HG02759 (cell line): Measurements from ENCODE around the gene ZNF320.
"Not testable (repeated sequence)": the region's sequence is repeated elsewhere in the genome, so short reads cannot be mapped to it uniquely, and the experiment has no call there.

Experiments
- ATAC-seq: cut with Tn5 transposase; IDR thresholded peaks from one replicate; pipeline ENCODE4 v1.9.1; 2021; ENCODE audit warnings: mild to moderate bottlenecking, moderate library complexity; ENCODE audit not compliant: unreplicated experiment

Gene ZNF320

DNA sequence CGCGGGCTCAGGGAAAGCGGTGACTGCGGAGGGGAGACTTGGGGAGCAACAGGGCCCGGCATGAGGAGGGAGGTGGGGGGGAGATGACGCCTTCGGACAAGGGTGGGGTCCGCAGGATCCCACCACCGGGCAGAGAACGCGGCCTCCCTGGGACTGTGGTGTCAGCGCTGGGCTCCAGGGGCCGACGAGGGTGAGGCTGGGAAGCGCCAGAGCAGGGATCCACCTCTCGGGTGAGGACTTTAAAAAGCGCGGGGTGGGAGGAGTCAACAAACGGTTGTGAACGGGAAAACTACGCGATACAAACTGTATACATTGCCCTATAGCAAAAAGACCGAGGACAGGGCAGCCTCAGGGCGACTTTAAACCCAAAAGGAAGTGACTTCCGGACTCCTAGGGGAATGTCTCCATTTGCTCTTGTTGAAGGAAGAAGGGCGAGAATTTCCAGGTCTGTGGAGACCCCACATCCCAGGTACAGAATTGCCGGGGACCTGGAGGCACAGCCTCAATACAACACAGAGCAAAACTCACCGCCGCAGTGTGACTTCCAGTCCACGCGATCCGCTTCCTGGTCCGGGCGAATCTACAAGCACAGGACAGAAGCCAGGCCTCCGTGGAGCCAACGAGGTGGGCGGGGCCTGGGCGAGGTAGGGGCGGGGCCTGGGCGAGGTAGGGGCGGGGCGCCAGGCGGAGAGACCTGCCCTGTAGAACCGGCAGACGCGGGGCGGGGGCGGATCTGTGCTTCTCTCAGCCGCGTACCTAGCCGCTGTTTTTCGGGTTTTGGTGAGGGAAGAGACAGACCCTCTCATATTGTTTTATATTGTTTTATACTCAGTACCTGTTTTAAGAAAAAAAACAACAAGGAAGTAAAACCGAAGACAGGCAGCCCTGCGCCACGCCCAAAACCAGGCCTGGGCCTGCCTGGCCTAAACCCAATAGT, 25.7 kb upstream of the ZNF320 start, which contains the start of gene ZNF888:
TSS of gene ZNF888 (minus strand) at position 588 of the 937 bp plus-strand sequence. CDS start 5,555 bp downstream, outside the sequence.
- ATAC-seq = peak; percentile 96

DNA sequence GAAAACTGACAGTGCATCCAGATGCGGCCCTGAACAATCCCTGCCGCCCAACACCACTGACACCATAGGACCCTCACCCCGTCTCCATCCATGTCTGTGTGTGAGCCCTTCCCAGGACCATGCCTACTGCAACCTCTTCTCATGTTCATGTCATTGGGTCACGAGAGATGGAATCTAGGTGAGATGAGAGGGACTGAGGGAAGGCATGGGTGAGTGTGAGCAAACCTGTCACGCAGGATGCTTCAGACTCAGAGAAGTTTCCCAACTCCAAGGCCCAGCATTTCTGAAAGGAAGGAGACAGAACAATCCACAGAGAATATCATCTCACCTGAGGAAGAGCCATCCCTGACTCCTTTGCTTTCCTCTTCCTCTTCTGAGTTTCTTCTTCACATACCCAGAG, 20.1 kb upstream of the ZNF320 start:
- ATAC-seq = no peak

DNA sequence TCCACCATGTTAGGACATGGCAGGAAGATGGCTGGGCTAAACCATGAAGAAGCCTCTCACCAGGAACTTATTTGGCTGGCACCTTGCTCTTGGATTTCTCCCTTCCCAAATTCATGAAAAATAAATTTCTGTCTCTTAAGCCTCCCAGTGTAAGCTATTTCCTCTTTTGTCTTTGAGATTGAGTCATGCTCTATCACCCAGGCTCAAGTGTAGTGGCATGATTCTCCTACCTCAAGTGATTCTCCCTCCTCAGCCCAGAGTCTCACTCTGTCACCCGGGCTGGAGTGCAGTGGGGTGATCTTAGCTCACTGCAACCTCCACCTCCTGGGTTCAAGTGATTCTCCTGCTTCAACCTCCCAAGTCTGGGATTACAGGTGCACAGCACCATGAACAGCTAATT, 13.2 kb upstream of the ZNF320 start:
- no peak for ATAC-seq

DNA sequence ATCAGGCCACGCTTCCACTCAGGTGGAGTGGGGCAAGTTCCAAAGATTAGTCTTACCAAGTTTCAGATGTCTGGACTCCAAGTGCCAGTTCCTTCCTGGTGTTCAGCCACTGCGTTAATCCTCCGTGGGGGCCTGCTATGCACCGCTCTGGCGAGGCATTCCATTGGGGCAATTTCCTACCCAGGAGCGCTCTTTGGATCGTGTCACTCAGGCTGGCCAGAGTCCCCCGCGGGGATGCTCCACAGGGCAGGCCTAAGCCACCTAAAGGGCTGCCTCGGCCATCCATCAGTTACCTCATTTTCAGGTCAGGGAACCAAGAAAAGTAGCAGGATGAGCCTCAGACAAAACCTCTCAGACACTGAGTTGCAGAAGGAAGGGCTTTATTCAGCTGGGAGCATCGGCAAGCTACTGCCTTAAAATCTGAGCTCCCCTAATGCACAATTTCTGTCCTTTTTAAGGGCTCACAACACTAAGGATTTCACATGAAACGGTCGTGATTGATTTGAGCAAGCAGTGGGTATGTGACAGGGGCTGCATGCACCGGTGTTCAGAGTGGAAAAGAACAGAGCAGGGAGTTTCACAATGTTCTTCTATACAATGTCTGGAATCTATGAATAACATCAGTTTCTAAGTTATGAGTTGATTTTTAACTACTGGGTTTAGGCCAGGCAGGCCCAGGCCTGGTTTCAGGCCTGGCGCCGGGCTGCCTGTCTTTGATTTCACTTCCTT, 6.8 kb upstream of the ZNF320 start:
- ATAC-seq = not testable (repeated sequence)

DNA sequence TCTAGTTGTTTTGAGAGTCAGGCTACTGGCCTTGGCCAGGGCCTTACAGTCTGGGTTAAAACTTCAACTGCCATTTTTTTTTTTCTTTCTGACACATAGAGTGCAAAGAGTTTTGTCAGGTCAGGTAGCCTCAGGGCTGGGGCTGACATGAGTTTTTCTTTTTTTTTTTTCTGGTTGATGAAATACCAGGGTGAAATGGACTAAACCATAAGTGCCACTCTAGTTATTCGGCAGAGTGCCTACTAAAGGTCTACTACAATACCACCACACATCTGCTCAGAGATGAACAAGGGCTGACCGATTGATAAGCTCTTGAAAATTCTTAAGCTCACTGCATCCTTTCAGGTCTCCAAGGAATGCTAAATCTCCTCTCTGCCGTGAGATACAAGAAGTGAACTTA, 4.4 kb upstream of the ZNF320 start:
- ATAC-seq = no peak

DNA sequence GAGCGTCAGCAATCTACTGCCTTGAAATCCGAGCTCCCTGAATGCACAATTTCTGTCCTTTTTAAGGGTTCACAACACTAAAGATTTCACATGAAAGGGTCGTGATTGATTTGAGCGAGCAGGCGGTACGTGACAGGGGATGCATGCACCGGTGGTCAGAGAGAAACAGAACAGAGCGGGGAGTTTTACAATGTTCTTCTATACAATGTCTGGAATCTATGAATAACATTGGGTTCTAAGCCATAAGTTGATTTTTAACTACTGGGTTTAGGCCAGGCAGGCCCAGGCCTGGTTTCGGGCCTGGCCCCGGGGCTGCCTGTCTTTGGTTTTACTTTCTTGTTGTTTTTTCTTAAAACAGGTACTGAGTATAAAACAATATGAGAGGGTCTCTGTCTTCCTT, 1.2 kb upstream of the ZNF320 start:
- not testable (repeated sequence) for ATAC-seq

DNA sequence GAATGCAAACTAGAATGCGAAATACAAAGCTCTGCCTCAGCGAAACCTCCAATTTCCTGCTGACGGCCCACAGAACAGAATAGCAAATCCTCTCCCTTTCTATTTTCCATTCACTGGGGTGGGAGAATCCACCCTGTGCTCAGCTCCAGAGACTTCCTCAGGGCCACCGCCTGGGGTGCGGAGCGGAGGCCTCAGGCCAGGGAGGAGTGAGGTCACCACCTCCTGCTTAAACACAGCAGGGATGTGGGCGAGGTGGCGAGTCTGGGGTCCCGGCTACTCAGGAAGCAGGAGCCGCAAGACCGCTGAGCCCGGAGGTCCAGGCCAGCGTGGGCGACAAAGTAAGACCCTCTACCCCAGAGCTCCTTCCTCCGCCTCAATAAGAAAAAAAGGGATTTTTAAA, 666 bp upstream of the ZNF320 start:
- no peak for ATAC-seq

DNA sequence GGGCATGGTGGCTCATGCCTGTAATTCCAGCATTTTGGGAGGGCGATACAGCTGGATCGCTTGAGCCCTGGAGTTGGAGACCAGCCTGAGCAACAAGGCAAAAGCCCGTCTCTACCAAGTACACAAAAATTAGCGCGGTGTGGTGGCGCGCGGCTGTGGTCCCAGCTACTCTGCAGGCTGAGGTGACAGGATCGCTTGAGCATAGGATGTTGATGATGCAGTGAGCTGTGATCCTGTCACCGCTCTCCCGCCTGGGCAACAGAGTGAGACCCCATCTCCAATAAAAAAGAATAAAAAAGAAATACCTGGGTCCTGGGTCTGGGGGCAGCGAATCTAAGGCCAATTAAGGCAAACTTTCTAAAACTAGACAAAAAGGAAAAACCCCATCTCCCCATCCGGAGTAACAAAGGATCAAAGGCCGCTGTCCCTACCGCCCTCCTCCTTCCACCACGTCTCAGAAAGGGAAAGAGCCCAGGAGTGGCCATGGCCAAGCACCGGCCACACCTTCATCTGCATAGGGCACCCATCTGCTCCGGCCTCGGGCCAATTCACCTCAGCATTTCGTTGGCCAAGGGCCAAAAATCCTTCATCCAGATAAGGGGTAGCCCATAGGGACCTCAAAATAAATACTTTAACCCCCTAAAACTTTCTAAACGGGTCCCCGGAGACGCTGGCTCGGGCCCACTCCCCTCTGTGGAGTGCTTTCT, 851 bp downstream of the ZNF320 start:
- ATAC-seq = peak; percentile 5

DNA sequence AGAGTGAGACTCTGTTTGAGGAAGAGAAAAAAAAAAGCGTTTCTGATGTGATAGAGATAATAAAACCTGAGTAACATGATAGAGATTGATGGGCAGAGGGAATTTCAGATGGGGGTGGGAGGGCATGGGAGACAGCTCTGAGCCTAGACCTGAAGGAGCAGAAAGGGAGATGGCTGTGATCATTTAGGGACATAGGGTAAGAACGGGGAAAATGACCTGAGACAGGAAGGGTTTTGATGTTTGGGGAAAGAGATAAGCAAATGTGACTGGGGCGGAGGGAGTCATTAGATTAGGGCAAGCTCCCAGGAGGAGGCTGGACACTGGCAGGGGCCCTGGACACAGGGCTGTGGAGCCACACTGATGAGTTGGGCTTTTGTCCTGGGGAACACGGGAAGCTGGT, 6.1 kb downstream of the ZNF320 start:
- ATAC-seq = no peak

DNA sequence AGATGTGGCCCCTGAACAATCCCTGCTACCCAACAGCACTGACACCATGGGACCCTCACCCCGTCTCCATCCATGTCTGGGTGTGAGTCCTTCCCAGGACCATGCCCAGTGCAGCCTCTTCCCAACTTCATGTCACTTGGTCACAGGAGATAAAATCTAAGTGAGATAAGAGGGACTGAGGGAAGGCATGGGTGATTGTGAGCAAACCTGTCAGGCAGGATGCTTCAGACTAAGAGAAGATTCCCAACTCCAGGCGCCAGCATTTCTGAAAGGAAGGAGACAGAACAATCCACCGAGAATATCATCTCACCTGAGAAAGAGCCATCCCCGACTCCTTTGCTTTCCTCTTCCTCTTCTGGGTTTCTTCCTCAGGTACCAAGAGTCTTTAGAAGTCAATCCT, 7.5 kb downstream of the ZNF320 start:
- no peak for ATAC-seq

DNA sequence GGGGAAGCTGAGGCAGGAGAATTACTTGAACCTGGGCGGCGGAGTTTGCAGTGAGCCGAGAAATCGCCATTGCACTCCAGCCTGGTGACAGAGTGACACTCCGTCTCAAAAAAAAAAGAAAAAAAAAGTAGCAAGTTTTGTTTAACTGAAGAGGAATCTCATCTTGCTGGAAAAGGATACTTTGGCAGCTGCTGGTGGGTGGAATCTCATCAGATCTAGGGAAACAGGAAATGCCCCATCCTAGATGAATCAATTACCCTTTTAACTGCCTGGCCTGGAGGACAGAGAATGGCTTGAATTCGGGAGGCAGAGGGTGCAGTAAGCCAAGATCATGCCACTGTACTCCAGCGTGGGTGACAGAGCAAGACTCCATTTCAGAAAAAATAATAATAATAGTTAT, 8.4 kb downstream of the ZNF320 start:
- ATAC-seq = no peak

DNA sequence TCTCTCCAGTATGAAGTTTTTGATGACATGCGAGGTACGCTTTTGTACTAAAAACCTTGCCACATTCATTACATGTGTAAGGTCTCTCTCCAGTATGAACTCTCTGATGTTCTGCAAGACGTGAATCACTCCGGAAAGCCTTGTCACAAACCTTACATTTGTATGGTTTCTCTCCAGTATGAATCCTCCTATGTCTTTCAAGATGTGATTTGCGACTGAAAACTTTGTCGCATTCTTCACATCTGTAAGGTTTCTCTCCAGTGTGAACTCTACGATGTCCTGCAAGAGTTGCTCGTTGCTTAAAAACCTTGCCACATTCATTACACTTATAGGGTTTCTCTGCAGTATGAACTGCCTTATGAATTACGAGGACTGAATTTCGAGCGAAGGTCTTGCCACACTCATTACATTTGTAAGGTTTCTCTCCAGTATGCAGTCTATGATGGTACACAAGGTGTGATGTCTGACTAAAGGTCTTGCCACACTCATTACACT, 16.5 kb downstream of the ZNF320 start:
- no peak for ATAC-seq

DNA sequence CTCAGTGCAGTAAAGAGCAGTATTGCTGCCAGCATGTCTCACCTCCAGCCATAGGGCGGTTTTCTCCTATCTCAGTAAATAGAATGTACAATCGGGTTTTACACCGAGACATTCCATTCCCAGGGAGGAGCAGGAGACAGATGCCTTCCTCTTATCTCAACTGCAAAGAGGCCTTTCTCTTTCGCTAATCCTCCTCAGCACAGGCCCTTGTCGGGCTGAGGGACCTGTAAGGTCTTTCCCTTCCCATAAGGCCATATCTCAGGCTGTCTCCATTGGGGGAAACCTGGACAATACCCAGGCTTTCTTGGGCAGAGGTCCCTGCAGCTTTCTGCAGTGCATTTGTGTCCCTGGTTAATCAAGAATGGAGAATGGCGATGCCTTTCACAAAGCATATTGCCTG, 24.4 kb downstream of the ZNF320 start:
- ATAC-seq = not testable (repeated sequence)

DNA sequence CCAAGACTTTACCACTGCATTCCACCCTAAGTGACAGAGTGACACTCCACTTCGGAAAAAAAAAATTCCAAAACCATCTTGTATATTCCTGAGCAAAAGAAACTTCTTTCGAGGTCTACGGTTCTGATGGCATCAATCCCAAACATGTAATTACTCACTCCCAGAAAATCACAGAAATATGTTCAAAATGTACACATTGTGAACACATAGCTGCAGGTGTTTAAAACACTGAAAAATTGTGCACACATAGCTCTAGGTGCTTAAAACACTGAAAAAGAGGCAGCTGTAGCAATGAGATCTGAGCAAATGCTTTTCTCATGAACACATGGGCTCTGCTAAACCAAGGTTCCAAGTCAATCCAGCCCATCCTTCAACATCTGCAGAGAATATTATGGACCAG, 26.0 kb downstream of the ZNF320 start:
- ATAC-seq = no peak

DNA sequence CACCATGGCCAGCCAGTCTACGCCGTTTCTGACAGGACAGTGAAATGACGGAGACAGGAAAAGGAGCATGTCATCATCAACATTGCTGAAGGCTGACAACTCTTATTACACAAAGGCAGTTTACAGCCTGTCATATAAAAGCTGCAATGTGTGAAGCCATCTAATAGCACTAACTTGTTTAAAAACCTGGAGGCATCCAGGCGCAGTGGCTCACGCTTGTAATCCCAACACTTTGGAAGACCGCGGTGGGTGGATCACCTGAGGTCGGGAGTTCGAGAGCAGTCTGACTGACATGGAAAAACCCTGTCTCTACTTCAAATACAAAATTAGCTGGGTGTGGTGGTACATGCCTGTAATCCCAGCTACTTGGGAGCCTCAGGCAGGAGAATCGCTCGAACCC, 29.4 kb downstream of the ZNF320 start:
- ATAC-seq = not testable (repeated sequence)

DNA sequence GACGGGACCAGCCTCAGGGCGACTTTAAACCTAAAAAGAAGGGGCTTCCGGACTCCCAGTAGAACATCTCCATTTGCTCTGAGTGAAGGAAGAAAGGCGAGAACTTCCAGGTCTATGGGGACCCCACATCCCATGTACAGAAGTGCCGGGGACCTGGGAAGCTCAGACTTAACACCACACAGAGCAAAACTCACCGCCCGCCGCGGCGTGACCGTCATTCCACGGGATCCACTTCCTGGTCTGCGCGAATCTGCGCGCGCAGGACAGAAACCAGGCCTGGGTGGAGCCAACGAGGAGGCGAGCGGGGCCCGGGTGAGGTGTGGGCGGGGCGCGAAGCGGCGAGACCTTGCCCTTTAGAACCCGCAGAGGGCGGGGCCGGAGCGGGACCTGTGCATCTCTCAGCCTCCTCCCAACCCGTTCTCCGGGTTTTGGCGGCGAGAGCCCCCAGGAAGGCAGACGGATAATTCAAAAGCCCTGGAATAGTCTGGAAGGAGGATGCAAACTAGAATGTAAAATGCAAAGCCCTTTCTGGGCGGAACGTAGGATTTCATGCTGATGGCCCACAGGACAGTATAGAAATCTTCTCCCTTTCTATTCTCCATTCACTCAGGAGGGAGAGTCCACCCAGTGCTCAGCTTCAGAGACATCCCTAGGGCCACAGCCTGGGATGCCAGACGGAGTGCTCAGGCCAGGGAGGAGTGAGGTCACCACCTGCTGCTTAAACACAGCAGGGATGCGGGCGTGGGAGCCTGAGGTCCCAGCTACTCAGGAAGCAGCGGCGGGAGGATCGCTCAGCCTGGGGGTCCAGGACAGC, 39.9 kb downstream of the ZNF320 start, which contains the start of gene ZNF468:
TSS of gene ZNF468 (minus strand) at position 242 of the 814 bp plus-strand sequence. CDS start 3,347 bp downstream, outside the sequence.
- peak; percentile 98 for ATAC-seq

DNA sequence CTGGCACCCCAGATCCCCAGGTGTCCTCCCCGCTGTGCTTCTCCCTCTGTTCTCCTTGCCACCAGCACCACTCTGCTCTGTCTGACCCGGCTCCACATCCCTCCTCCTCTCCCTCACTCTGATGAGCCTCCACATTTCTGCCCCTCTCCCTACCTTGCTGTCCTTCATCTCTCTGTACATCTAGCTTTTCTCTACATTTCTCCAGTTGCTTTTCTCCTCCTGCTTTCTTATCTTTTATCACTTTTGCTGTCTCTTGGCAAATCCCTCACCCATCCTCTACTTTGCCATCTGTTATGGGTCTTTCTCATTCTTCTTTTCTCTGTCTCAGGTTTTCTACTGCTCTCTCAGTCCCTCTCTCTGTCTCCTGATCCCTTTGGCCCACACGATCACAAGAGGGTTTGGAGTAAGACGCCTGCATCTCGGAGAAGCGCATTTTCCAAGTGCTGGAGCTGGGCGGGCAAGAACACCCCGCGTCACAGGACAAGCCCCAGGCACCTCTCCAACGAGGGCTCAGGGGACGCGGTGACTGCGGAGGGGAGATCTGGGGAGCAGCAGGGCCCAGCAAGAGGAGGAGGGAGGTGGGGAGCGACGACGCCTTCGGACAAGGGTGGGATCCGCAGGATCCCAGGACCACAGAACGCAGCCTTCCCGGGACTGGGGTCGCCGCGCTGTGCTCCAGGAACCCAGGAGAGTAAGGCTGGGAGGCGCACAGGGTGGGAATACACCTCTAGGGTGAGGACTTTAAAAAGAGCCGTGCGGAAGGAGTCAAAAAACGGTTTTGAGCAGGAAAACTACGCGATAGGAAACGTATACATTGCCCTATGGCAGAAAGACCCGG, 40.7 kb downstream of the ZNF320 start:
- ATAC-seq = not testable (repeated sequence)
